Stimulated activated CD4-positive, alpha-beta T cell treated with anti-CD3 and anti-CD28 coated beads, Interleukin-4, amount 100 ng/mL, for 24 hours (primary cell): Measurements from ENCODE around the gene TLR9.

Source experiments
- DNase-seq: peaks from one replicate; pipeline ENCODE4 v3.0.0-alpha.2; 2020

The TLR9 gene

DNA sequence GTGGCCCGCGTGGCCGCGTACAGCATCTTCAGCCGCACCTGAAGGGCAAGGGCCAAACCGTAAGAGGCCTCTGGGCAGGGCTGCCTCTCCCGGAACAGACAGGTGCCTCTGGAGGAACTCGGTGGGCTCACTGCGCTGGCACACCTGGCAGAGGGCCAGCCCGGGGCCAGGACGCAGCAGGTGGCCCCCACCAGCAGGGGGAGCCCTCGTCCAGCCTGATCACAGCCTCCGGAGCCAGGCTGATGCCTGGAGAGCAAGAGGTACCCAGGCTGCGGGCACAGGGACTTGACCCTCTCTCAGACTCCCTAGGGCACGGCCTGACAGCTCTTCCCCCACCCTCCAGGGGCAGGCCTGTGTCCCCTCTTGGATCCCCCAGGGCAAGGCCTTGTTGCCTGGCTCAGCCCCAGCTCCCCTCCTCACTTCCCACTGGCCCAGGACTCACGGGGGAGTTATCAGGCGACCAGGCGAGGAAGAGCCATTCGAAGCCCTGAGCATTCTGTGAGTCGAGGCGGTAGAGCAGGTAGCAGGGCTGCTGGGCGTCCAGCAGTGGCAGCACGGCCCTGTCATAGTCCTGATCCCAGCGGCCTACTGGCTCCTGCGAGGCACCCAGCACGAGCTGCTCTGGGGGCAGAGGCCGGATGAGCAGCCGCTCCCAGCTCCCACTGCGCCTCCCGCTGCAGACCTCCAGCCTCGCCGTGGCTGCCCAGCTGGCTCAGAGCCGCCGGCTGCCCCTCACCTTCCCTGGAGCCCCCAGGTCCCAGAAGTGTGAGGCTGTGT lies 6.2 kb upstream of the TLR9 start:
- DNase-seq, result peak; percentile 91

DNA sequence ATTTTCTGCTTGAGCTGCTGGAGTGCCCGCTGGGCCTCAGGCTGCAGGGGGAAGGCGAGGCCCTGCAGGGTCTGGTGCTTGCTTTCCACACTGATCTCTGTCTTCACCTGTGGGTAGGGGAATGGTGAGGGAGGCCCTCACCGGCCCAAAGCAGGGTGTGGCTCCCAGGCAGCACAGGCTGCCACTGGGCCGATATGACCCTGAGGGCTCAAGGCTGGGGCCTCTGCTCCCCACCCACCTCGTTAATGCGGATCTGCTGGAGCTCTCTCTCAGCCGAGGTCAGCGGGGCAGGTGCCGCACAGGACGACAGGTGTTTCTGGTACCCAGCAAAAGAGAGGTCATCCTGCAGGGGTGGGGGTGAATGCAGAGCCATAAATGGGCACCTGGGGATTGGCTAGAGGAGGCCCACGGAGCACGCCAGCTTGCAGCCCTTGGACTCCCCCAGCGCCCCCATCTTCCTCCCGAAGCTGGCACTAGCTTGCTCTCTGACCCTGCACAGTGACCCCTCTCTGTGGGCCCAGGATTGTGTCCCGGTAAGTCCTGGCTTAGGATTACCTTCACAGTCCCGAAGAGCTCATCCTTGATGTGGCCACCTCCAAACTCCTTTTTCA lies 5.5 kb upstream of the TLR9 start:
- DNase-seq, result no peak

DNA sequence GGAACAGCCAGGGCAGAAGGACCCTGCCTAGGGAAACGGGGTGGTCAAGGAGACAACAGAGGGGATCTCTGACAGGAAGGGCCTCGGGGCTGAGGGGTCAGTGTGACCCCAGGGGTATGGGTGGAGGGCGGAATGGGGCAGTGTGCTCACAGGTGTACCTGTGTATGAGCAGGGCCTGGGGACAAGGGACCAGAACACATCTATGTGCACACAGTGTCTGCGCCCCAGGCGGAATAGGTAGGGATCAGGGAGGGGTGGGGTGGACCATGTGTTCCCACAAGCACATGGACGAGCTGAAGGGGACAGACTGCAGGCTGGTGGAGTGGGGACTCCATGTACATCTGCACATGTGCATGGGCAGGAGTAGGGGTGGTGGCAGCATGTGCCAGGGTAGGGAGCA lies 5.0 kb upstream of the TLR9 start:
- no peak for DNase-seq

DNA sequence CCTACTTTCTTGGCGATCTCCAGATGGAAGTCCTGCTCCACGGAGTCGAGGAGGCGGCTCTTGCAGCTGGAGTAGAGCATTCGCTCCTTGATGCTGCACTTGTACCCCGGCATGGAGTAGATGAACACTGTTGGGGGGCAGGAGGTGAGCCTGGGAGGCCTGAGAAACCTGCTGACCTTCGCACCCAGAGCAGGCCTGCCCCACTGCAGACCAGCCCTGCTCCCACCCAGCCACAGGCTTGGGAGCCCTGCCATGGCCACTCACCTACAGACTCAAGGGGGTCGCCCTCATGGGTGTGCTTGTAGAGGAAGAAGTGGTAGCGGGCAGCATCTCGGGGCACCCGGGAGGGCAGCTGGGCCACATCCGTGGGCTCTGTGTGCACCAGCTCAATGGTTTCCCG lies 4.2 kb upstream of the TLR9 start:
- no peak for DNase-seq

DNA sequence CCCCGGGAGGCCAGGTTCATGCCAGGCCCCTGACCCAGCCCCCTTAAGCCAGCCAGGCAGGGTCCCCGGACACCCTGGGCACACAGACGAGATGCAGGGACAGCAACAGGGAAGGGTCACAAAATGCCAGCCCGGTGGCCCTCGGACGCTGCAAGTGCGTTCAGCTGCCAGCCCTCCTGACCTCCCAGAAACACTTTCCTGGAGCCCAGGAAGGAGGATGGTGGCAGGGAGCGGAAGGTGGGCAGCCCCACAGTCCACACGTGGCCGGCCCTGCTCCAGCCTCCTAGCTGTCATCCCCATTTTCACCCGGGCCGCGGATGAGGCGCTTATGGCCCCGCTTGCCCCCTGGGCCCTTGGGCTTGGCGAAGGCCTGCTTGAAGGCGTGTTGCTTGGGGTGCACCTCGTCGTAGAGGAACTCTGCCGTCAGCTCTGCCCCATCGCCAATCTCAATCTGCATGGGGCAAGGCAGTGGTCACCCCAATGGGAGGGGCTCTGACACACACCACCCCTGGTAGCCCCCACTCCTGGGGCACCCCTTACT lies 3.4 kb upstream of the TLR9 start:
- DNase-seq, result no peak

DNA sequence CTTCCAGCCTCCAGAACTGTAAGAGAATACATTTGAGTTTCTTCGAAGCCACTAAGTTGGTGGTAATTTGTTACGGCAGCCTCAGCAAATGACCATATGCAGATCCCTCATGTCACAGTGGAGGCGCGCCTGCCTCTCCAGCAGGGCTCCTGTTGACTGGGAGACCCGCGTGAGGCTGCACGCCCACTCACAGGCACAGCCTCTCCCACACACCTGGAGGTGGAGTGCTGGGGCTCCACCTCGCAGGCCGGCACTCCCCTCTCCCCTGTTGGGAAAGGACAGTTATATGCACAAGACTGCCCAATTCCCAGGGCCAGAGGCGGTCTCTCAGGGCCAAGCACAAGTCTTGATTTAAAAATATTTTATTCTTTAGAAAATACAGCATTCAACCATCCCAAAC lies 2.8 kb upstream of the TLR9 start:
- DNase-seq, result no peak

DNA sequence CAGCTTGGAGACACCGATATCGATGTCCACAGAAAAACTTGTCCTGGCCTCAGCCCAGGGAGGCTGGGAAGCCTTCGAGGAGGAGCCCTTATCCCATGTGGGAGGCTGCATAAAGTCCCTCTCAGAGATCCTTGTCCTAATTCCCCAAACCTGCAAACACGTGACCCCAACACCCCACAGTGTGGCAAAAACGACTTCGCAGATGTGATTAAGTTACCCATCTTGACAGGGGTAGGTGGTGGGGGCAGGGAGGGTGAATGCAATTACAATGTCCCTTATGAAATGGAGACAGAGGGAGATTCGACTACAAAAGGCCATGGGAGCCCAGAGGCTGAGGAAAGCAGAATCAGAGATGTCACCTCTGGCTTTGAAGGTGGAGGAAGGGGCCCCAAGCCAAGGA lies 2.3 kb upstream of the TLR9 start:
- DNase-seq, result no peak

DNA sequence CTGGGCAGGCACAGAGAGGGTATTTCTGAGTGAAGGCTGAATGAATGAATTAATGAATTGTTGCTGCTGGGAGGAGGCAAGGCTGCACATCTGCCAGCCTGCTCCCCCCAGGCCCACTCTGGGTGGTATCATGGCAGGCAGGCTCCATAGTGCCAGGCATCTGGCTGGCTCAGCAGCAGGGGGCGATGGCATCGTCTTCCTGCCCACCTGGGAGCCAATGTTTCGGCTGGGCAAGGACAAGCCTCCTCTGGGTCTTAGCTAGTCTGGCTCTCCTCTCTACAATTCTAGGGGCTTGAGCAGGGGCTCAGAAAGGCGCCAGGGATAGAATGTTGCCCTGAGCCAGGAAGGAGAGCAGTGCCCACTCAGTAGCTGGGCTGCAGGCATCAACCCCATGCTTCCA lies 1.7 kb upstream of the TLR9 start:
- DNase-seq, result no peak

DNA sequence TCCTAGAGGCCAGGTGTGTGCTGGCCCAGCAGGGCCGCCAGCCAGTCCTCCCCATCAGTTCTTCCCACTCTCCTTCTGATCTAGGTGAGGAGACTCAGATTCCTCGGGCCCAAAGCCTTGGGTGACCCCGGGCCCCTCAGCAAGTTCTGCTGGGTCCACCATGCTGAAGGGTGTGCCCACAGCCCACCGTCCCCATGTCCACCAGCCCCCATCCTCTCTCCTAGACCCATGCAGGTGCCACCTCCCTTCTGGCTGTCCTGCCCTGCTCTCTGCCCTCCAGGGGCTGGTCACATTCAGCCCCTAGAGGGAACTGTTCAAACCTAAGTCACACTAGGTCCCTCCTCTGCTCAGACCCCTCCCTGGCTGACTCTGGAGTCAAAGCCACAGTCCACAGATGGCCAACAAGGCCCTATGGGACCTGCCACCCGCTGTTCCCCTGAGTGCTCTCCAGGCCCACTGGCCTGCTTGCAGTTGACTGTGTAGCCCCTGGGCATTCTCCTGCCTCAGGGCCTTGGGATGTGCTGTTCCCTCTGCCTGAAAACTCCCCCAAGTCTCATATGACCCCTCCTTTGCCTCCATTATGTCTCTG lies 878 bp upstream of the TLR9 start:
- no peak for DNase-seq

DNA sequence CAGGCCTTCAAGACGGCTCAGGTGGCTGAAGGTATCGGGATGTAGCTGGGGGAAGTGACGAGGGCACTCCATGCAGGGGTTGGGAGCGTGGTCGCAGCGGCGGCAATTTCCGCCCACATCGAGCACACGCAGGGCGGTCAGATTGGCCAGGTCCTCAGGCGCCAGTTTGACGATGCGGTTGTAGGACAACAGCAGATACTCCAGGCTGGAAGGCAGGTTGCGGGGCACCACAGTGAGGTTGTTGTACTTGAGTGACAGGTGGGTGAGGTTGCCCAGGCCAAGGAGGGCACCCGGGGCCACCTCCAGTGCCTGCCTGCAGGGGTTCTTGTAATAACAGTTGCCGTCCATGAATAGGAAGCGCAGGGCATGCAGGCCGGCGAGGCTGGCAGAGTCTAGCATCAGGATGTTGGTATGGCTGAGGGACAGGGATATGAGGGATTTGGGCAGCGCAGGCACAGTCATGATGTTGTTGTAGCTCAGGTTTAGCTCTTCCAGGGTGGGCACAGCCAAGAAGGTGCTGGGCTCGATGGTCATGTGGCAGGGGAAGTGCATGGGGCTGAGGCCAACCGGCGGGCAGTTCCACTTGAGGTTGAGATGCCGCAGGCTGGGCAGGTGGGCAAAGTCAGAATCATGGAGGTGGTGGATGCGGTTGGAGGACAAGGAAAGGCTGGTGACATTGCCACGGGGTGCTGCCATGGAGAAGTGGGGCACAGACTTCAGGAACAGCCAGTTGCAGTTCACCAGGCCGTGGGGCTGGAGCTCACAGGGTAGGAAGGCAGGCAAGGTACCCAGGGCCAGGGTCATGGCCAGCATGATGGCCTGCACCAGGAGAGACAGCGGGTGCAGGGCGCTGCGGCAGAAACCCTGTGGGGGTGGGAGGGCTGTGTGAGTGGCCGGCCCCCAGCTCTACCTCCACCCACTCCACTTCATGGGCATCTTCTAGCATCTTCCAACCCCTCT lies 1.7 kb downstream of the TLR9 start:
- DNase-seq, result no peak

DNA sequence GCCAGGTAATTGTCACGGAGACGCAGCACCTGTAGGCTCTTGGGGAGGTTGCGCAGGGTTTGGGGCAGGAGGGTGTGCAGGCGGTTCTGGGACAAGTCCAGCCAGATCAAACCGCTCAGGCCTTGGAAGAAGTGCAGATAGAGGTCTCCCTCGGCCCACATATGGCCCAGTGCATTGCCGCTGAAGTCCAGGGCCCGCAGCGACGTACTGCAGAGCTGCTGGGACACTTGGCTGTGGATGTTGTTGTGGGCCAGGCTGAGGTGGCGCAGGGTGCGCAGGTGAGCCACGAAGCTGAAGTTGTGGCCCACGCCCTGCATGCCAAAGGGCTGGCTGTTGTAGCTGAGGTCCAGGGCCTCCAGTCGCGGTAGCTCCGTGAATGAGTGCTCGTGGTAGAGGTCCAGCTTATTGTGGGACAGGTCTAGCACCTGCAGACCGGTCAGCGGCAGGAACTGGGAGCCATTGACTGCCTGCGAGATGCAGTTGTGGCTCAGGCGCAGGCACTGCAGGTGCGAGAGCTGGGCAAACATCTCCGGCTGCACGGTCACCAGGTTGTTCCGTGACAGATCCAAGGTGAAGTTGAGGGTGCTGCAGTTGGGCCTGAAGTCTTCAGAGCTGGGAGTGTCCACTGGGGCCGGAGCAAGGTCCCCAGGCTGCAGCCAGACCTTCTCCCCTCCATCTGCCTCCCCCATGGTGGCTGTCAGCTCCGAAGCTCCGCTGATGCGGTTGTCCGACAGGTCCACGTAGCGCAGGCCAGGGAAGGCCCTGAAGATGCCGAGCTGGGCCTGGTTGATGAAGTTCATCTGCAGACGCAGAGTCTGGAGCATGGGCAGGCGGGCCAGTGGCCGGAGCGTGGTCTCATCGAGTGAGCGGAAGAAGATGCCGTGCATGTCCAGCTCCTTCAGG lies 2.9 kb downstream of the TLR9 start:
- no peak for DNase-seq

DNA sequence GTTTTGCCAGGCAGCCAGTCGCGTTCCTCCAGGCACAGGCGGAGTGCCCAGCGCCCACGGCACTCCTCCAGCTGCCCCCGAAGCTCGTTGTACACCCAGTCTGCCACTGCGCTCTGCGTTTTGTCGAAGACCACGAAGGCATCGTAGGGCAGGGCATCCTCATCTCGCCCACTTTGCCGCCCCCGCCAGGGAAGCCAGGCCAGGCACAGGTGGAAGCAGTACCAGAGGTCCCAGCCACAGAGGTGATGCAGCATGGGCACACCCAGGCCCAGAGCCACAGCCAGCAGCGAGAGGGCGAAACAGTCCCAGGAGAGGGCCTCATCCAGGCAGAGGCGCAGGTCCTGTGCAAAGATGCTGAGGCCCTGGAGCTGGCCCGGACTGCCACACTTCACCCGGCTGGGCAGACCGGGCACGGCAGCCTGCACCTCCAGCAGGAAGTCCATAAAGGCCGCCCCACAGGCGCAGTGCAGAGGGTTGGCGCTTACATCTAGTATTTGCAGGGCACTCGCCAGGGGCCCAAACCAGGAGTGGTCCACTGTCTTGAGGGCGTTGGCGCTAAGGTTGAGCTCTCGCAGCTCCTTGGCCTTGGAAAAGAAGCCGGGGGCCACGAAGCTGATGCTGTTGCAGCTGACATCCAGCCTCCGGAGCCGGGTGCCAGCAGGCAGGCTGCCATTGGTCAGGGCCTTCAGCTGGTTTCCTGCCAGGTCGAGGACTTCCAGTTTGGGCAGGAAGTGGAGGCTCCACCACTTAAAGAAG lies 3.7 kb downstream of the TLR9 start:
- DNase-seq, result peak; percentile 54

DNA sequence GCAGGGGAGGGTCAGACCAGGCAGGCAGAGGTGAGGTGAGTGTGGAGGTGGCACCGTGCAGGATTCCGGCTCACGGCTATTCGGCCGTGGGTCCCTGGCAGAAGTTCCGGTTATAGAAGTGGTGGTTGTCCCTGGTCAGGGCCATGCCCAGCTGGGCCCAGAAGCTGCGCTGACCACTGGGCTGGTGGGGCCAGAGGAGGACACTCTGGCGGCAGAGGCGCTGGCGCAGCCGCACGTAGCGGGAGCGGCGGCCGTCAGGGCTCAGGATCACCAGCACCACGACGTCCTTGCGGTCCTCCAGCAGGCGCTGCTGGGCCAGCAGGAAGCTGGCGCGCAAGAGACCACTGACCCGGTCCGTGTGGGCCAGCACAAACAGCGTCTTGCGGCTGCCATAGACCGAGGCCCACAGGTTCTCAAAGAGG lies 4.3 kb downstream of the TLR9 start:
- no peak for DNase-seq

DNA sequence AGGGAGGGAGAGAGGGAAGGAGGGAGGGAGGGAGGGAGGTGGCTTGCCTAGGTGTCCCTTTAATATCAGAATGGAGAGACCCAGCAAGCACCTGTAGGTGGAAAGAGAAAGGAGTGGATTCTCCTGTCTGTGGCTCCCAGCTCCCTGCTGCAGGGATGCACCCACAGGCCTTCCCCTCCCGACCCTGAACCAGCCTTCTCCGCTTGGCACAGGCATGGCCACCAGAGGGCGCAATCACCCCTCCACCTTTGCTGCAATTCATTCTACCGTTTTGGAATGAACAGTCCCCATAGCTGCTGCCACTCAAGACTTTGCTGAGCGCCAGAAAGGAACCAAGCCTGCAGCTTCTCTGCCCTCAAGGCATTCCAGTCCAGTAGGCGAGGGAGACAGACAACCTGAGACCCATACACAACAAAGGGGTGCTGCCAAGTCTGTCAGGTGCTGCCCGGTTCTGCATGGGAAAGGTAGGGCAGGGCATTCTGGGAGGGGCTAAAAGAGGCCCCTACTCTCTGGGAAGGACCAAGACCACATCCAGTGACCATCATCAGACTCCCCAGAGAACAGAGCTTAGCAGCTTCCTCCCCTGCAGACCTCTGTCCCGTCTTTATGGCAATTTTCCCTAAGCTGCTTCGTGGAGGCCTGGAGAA lies 4.9 kb downstream of the TLR9 start:
- peak; percentile 91 for DNase-seq

DNA sequence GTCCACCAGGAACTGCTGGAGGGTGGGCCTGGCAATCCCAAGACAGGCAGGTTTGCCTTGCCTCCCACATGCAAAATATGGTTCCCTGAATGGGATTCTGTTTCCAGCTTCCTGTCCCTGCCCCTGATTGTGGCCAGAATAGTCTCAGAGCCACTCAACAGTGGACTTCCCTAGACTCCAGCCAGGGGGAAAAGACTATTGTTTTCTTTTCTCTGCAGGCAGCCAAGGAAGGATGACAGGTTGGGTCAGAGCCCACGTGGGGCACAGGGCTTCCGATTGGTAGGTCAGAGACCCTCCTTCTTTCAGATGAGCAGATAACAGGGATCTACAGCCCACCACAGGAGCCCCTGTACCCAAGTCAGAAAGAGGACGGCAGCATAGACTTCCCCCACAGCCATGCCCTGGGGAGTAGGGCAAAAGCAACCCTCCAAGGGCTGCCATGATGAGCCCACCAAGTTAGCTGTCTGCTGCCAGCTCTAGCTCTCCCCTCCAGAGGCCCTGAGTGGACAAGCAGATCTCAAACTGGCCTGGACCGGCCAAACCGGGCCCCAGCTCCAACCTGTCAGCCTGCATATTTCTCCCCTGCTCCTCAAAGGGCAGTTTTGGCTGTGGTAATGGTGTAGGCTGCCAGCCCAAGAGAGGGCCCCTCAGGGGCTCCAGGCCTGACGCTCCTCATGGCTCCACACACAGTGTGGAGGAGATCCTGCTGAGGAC lies 6.4 kb downstream of the TLR9 start:
- no peak for DNase-seq

DNA sequence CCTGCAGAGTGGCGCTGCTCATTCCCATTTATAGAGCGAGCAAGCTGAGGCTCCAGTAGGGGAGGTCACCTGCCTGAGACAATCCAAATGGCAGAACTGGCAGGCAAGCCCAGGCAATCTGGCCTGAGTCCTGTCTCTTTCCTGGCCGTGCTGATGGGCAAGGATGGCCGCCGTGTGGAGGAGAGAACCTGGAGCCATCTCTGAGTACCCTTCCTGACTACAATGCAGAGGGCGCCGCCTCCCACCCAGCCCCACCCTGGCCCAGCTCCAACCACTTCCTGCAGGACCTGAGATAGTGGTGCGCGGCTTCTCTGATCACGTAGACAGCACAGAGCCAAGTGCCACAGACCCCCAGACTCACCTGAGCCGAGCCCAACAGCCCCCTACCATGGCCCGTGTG lies 7.0 kb downstream of the TLR9 start:
- DNase-seq, result no peak

DNA sequence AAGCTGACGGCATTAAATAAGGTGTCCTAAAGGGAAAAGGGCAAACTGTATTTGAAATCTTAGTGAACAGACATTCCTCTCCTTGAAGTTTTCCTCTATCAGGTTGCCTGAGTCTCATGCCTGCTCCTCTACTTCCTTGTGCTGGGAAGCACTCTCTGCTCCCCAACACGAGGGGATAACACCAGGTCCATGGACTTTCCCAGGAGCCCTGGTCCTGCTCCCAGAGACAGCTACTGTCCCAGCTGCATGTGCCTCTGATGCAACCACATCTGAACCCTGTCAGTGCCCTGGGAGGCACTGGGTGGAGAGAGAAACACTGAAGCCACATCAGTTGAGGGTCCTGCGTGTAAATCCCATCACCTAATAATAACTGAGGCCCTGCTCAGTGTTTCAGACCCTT lies 7.4 kb downstream of the TLR9 start:
- no peak for DNase-seq

DNA sequence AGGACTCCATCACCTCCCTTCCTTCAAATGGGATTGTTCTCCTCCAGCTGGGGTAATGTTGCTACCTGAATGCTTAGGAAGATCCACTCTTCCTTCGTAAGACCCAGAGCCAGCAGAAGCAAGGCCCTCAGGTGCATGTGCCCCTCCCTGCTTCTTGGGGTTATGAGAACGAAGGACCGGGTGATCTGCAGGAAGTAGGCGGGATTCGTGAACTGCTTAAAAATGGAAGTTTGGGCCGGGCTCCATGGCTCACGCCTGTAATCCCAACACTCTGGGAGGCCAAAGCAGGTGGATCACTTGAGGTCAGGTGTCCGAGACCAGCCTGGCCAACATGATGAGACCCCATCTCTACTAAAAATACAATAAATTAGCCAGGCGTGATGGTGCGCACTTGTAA lies 8.0 kb downstream of the TLR9 start:
- no peak for DNase-seq

DNA sequence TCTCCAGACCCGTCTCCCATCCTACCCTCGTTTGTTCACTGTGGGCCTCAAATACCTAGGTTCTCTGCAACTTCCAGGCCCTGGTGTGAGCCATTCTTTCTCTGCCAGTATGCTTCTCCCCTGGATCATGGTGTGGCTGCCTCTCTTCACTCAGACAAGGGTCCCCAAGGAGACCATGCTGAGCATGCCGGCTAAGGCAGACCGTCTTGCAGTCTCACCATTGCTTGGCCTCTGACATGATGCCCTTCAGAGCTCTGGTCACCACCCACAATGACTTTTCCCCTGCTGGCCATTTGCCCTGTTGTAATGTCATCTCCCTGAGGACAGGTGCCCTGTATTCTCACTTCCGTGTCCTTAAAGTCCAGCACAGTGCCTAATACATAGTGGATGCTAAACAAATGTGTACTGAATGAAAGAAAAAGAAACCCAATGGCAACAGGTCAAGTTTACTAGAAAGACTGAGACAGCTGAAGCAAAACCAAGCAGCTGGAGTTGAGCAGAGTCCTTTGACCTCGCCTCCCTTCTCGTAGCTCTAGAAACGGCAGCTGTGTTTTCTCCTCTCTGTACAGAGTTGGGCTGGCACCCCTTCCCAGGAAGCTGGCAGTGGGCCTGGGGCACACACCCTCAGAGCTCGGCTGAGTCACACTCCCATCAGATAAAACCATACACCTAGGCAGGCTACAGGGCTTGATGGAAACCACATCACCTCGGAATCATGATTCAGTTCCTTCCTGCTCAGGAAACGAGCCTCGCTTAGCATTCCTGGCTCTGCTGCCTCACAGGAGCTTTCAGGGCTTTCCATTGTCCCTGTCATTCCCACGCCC lies 8.6 kb downstream of the TLR9 start:
- peak; percentile 57 for DNase-seq
